Right renal cortex interstitium (tissue), 3 donors: ENCODE results near the gene YWHAB. TPM values are rescaled to one million over a fixed set of nuclear protein-coding genes. Genes with fewer than 3 reads are reported as not detected.

Experiments
- DNase-seq, 3 donors: peaks; one replicate each; pipeline ENCODE4 v3.0.0-alpha.2; 2013; ENCODE audit warnings: low read depth in 3 of 3, low spot score in 2 of 3
- polyA plus RNA-seq, 3 donors: library from polyadenylated mRNA; unstranded; fragments of 120-200 nt; gene quantifications; one replicate each; pipeline ENCODE4 v1.2.1, GENCODE V29; 2013; ENCODE audit not compliant: insufficient read length in 3 of 3

The YWHAB gene
- polyA plus RNA-seq, 3 donors: 236 to 251 (median 240) TPM

- DNase-seq: no peak
These were observed 63.0 kb downstream of the YWHAB start for GRCh38 chr20:44948513-44948912.

DNA sequence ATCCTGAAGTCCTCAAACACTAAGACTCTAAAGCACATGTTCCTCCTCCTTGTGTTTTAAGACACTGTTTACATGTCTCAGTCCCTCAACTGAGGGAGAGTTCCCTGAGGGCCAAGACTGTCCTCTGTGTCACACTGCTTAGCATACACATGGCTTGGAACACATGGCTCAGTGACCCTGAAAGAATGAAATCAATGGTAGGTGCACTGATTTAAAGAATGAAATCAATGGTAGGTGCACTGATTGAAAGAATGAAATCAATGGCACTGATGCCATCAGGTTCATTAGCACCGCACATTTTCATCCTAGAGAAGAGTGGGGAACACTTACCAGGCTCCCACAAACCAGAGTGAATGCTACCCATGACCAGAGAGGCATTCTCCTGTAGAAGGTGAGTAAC, 64.9 kb downstream of the YWHAB start:
- DNase-seq: no peak

GRCh38 chr20:44952731-44953130, 67.2 kb downstream of the YWHAB start:
- no peak for DNase-seq

DNA sequence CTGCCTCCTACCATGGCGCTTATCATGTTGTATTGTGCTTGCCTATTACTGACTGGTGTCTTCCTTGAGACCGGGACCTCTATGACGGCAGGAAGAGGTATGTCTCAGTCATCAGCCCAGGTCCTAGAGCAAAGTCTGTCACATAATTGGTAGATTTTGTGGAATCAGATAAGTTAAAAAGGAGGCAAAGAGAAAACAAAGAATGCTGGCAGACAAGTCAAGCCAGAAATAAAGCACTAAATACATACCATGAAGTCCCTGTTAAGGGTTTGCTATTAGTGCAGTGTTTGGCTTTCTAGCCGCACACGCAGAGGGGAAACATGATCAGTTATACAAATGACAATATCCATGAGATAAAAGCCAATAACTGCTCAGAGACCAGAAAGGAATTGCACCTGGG, 68.7 kb downstream of the YWHAB start:
- no peak for DNase-seq

GRCh38 chr20:44955270-44955669, 69.8 kb downstream of the YWHAB start:
- DNase-seq: no peak

DNA sequence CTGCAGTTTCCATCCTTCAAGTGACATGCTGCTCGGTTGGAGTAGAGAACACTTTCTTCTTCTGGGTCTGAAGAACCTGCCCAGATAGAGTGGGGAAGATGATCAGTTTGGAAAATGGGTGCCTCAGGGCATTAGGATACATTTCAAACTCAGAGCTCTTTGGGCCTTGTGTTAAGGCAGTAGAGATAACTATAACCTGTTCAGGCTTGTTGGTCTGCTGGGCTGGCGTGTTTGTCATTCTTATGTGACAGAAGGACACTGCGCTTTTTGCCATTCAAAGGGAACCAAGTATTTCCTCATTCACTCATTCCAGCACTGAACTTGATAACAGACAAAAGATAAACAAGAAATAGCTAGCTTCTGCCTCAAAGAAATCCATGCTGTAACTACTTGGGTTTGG, 70.9 kb downstream of the YWHAB start:
- no peak for DNase-seq

Other genes with a start within 250 kb of the YWHAB start
- gene ADA, start 234.0 kb upstream of the YWHAB start, polyA plus RNA-seq: 1 to 10 TPM; 6.3 to 7.0 (median 6.3) TPM
- under 1 TPM in 2 of 3 donors, not detected in 1; 0.11 to 0.15 TPM for gene CCN5, start 170.3 kb upstream of the YWHAB start, polyA plus RNA-seq
- gene KCNK15, start 139.8 kb upstream of the YWHAB start, polyA plus RNA-seq: under 1 TPM in 2 of 3 donors, not detected in 1; 0.06 to 0.11 TPM
- gene RIMS4, start 75.2 kb upstream of the YWHAB start, polyA plus RNA-seq: under 1 TPM; 0.53 to 0.69 (median 0.61) TPM
- 10 to 100 TPM; 20.4 to 36.0 (median 35.8) TPM for gene PABPC1L, start 24.4 kb downstream of the YWHAB start, polyA plus RNA-seq
- 10 to 100 TPM; 42.8 to 45.9 (median 43.9) TPM for gene TOMM34, start 74.7 kb downstream of the YWHAB start, polyA plus RNA-seq
- 10 to 100 TPM; 15.6 to 17.5 (median 17.0) TPM for gene STK4, start 80.8 kb downstream of the YWHAB start, polyA plus RNA-seq
- under 1 TPM; 0.33 to 0.64 (median 0.53) TPM for gene KCNS1, start 215.4 kb downstream of the YWHAB start, polyA plus RNA-seq
- not detected for gene WFDC5, start 229.5 kb downstream of the YWHAB start, polyA plus RNA-seq
- not detected for gene WFDC12, start 238.8 kb downstream of the YWHAB start, polyA plus RNA-seq